ENCODE data around the gene ELK4.

- TF ChIP-seq CTCF (IDR thresholded peaks at IDR 0.05) (no peak), POLR2A (IDR thresholded peaks at IDR 0.05) (no peak)
These were observed 19.7 kb downstream of the ELK4 start for GRCh38 chr1:205612104-205612503.

Data from heart left ventricle (tissue), 13 donors.